ENCODE data around the gene CRYBA2.

GRCh38 chr2:219010873-219011272 lies 17.7 kb upstream of the CRYBA2 start:
- TF ChIP-seq CTCF (IDR thresholded peaks at IDR 0.05) (no peak), EZH2 (IDR thresholded peaks at IDR 0.05) (no peak), EZH2phosphoT487 (IDR thresholded peaks at IDR 0.05) (no peak)

All from neural progenitor cell (in vitro differentiated cells).